GM12801 (cell line): ENCODE data around the gene CXCR6.

ENCODE experiments used
- CTCF ChIP-seq: IDR thresholded peaks from one replicate; pipeline ENCODE4 v1.5.1; 2011; ENCODE audit warnings: control low read depth; ENCODE audit not compliant: insufficient read length; ENCODE audit errors: extremely low read depth

CXCR6 gene

GRCh38 chr3:45955706-45956105, 12.4 kb downstream of the CXCR6 start:
- TF ChIP-seq CTCF: no peak

GRCh38 chr3:45957586-45957985, 14.3 kb downstream of the CXCR6 start:
- no peak for TF ChIP-seq CTCF

GRCh38 chr3:45958321-45958791, 15.1 kb downstream of the CXCR6 start:
- TF ChIP-seq CTCF: no peak

GRCh38 chr3:45959201-45959600, 15.9 kb downstream of the CXCR6 start:
- no peak for TF ChIP-seq CTCF

GRCh38 chr3:45960289-45960688, 17.0 kb downstream of the CXCR6 start:
- no peak for TF ChIP-seq CTCF

GRCh38 chr3:45962033-45962432, 18.8 kb downstream of the CXCR6 start:
- no peak for TF ChIP-seq CTCF

GRCh38 chr3:45964139-45964538, 20.9 kb downstream of the CXCR6 start:
- TF ChIP-seq CTCF: no peak

- no peak for TF ChIP-seq CTCF
Measured at GRCh38 chr3:45965253-45965652, 22.0 kb downstream of the CXCR6 start.
